Breast epithelium (tissue), 3 donors: ENCODE data around the gene BIRC2.

Experiments used
- POLR2A ChIP-seq: fragments of 450-650 bp; IDR thresholded peaks from one replicate; pipeline ENCODE4 v1.6.1; 2016; ENCODE audit warnings: antibody characterized with exemption, mild to moderate bottlenecking, moderate library complexity
- POLR2AphosphoS5 ChIP-seq, 3 donors: sonication (generic); formaldehyde crosslinking; IDR thresholded peaks; one replicate each; pipeline ENCODE4 v1.6.1; 2017; ENCODE audit warnings: antibody characterized with exemption in 3 of 3
- TF ChIP-seq, protein P1 (sequence below), 3 donors: fragments of 450-650 bp; IDR thresholded peaks; one replicate each; pipeline ENCODE4 v1.5.1; 2016 to 2017; ENCODE audit warnings: antibody characterized with exemption in 3 of 3, mild to moderate bottlenecking in 3 of 3, moderate library complexity in 3 of 3

- TF ChIP-seq, protein P1, sequence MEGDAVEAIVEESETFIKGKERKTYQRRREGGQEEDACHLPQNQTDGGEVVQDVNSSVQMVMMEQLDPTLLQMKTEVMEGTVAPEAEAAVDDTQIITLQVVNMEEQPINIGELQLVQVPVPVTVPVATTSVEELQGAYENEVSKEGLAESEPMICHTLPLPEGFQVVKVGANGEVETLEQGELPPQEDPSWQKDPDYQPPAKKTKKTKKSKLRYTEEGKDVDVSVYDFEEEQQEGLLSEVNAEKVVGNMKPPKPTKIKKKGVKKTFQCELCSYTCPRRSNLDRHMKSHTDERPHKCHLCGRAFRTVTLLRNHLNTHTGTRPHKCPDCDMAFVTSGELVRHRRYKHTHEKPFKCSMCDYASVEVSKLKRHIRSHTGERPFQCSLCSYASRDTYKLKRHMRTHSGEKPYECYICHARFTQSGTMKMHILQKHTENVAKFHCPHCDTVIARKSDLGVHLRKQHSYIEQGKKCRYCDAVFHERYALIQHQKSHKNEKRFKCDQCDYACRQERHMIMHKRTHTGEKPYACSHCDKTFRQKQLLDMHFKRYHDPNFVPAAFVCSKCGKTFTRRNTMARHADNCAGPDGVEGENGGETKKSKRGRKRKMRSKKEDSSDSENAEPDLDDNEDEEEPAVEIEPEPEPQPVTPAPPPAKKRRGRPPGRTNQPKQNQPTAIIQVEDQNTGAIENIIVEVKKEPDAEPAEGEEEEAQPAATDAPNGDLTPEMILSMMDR (IDR thresholded peaks at IDR 0.05), result no peak
- TF ChIP-seq POLR2AphosphoS5 (IDR thresholded peaks at IDR 0.05) (no peak), POLR2A (no peak)
These were observed 79.6 kb downstream of the BIRC2 start for GRCh38 chr11:102426570-102426969.
